ENCODE measurements around the gene HOXD11. TPM values are rescaled to one million over a fixed set of nuclear protein-coding genes. Genes with fewer than 3 reads are reported as not detected.
A peak's percentile ranks its signal among the peaks of the same experiment; 100 is the strongest.

Gene HOXD11
- total RNA-seq, 1 donor from 2014 or later: not detected

- no peak for DNase-seq (ENCODE audit: low spot score in 2 of 2)
- Histone ChIP-seq H3K9me3 (no peaks in the 10 kb centered on the region), H3K27me3 (peaks cover 60% of the 10 kb centered on the region), H3K4me1 (no peaks in the 10 kb centered on the region), H3K36me3 (no peaks in the 10 kb centered on the region), H3K27ac (no peak overlapping the region), H3K4me3 (no peak overlapping the region)
- TF ChIP-seq, protein P1, sequence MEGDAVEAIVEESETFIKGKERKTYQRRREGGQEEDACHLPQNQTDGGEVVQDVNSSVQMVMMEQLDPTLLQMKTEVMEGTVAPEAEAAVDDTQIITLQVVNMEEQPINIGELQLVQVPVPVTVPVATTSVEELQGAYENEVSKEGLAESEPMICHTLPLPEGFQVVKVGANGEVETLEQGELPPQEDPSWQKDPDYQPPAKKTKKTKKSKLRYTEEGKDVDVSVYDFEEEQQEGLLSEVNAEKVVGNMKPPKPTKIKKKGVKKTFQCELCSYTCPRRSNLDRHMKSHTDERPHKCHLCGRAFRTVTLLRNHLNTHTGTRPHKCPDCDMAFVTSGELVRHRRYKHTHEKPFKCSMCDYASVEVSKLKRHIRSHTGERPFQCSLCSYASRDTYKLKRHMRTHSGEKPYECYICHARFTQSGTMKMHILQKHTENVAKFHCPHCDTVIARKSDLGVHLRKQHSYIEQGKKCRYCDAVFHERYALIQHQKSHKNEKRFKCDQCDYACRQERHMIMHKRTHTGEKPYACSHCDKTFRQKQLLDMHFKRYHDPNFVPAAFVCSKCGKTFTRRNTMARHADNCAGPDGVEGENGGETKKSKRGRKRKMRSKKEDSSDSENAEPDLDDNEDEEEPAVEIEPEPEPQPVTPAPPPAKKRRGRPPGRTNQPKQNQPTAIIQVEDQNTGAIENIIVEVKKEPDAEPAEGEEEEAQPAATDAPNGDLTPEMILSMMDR (IDR thresholded peaks at IDR 0.05): no peak
- intact Hi-C loops (cut with DNase I): no loop called here
Measured at GRCh38 chr2:176076063-176076462, 31.0 kb upstream of the HOXD11 start.

- intact Hi-C loops (cut with DNase I): no loop called here
- TF ChIP-seq, protein P1 (IDR thresholded peaks at IDR 0.05): no peak
Measured at GRCh38 chr2:176076796-176077195, 30.3 kb upstream of the HOXD11 start.

GRCh38 chr2:176078541-176079284 is 28.4 kb upstream of the HOXD11 start:
- TF ChIP-seq, protein P1 (IDR thresholded peaks at IDR 0.05): no peak
- Histone ChIP-seq H3K4me1 (no peaks in the 10 kb centered on the region), H3K27me3 (peaks cover 73% of the 10 kb centered on the region), H3K27ac (no peak overlapping the region), H3K9me3 (no peaks in the 10 kb centered on the region), H3K4me3 (no peak overlapping the region), H3K36me3 (no peaks in the 10 kb centered on the region)
- intact Hi-C loops (cut with DNase I): no loop called here
- no peak for DNase-seq (ENCODE audit: low spot score in 2 of 2)

More at GRCh38 chr2:176076796-176077195, 30.3 kb upstream of the HOXD11 start:
- Histone ChIP-seq H3K4me1 (no peaks in the 10 kb centered on the region), H3K27me3 (peaks cover 62% of the 10 kb centered on the region), H3K27ac (no peak overlapping the region), H3K36me3 (no peaks in the 10 kb centered on the region), H3K4me3 (no peak overlapping the region), H3K9me3 (no peaks in the 10 kb centered on the region)
- DNase-seq (ENCODE audit: low spot score in 2 of 2): no peak

DNA sequence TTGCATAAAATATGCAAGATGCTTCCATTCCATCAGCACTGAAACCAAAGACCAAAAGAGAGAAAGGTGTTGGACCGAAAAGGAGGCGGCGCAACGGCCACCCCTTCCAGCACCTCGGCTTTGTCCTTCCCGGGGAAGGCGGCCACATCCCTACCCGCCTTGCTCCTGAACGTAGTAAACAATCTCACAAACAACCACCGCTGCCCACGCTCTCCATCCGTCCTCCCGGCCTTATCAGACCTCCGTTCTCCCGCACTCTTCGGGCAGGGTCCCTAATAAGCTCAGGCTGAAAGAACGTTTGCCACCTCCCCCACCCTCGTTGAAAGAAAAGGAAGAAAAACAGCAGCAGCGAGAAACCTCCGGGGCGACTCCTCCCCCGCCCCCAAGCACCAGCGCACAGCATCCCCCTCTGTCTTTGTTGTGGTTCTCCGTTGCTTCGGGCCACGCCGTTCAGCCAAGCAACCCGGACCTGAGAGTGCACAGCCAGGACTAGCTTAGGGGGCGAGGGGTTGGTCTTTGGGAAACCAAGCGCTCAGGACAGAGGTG is 27.7 kb upstream of the HOXD11 start:
- peak overlapping the region; percentile 28 to 36 for H3K4me3 ChIP-seq
- DNase-seq (ENCODE audit: low spot score in 2 of 2): no peak
- H3K27ac ChIP-seq: no peak overlapping the region
- TF ChIP-seq, protein P1 (IDR thresholded peaks at IDR 0.05): no peak
- intact Hi-C loops (cut with DNase I): no loop called here
- no peaks in the 10 kb centered on the region for H3K9me3 ChIP-seq
- no peaks in the 10 kb centered on the region for H3K4me1 ChIP-seq
- no peaks in the 10 kb centered on the region for H3K36me3 ChIP-seq
- H3K27me3 ChIP-seq: peaks cover 75% of the 10 kb centered on the region

- H3K27me3 ChIP-seq: peaks cover 75% of the 10 kb centered on the region
- TF ChIP-seq, protein P1 (IDR thresholded peaks at IDR 0.05): peak; percentile 36 to 58 (median 54)
- intact Hi-C loops (cut with DNase I): loop anchor here (5.0 kb wide), 1 partner anchor 42 kb away; the partner anchor contains the start of gene HOXD9
- peak overlapping the region; percentile 28 to 37 for H3K4me3 ChIP-seq
- H3K27ac ChIP-seq: no peak overlapping the region
- DNase-seq (ENCODE audit: low spot score in 2 of 2): no peak
- H3K9me3 ChIP-seq: no peaks in the 10 kb centered on the region
- H3K4me1 ChIP-seq: no peaks in the 10 kb centered on the region
- H3K36me3 ChIP-seq: no peaks in the 10 kb centered on the region
Measured at GRCh38 chr2:176079831-176080539, 27.1 kb upstream of the HOXD11 start.
